NCI-H345 (cell line): ENCODE measurements around the gene DAGLA.

Experiments used
- DNase-seq: peaks from one replicate; lab custom pipeline; 2025; lab: John Stamatoyannopoulos, UW

DAGLA gene

GRCh38 chr11:61728940-61729219, 48.7 kb downstream of the DAGLA start:
- DNase-seq = no peak

GRCh38 chr11:61730240-61730994, 50.2 kb downstream of the DAGLA start:
- peak; percentile 95 for DNase-seq

- DNase-seq = no peak
Observed at GRCh38 chr11:61731211-61731951, 51.2 kb downstream of the DAGLA start.

- no peak for DNase-seq
Observed at GRCh38 chr11:61731952-61732675, 51.9 kb downstream of the DAGLA start.

GRCh38 chr11:61732705-61733104, 52.5 kb downstream of the DAGLA start:
- no peak for DNase-seq

GRCh38 chr11:61733120-61733978, 53.2 kb downstream of the DAGLA start:
- peak; percentile 86 for DNase-seq

GRCh38 chr11:61734767-61735166, 54.6 kb downstream of the DAGLA start:
- no peak for DNase-seq

GRCh38 chr11:61735391-61735790, 55.2 kb downstream of the DAGLA start:
- no peak for DNase-seq

- DNase-seq = no peak
Observed at GRCh38 chr11:61736310-61736709, 56.1 kb downstream of the DAGLA start.

GRCh38 chr11:61737131-61737530, 56.9 kb downstream of the DAGLA start:
- DNase-seq = no peak

GRCh38 chr11:61737636-61738386, 57.6 kb downstream of the DAGLA start:
- DNase-seq = no peak

GRCh38 chr11:61738776-61739175, 58.6 kb downstream of the DAGLA start:
- no peak for DNase-seq

- DNase-seq = no peak
Observed at GRCh38 chr11:61739413-61739812, 59.2 kb downstream of the DAGLA start.

- DNase-seq = no peak
Observed at GRCh38 chr11:61739966-61740365, 59.8 kb downstream of the DAGLA start.

- DNase-seq = no peak
Observed at GRCh38 chr11:61742391-61742790, 62.2 kb downstream of the DAGLA start.

- no peak for DNase-seq
Observed at GRCh38 chr11:61743486-61744095, 63.4 kb downstream of the DAGLA start.

GRCh38 chr11:61744181-61744580, 64.0 kb downstream of the DAGLA start:
- DNase-seq = no peak

- no peak for DNase-seq
Observed at GRCh38 chr11:61744609-61745156, 64.5 kb downstream of the DAGLA start.

GRCh38 chr11:61745781-61746441, 65.7 kb downstream of the DAGLA start:
- no peak for DNase-seq
